A549 treated with CORT108297 at 1 μM for 4 hours (cell line): Measurements from ENCODE around the gene CLN3. TPM values are rescaled to one million over a fixed set of nuclear protein-coding genes. Genes with fewer than 3 reads are reported as not detected.

ENCODE experiments used
- total RNA-seq: library from RNA; stranded (reverse); fragments of 200-300 nt; extraction: Qiagen RNA extraction; gene quantifications from 5 replicates; pipeline ENCODE4 v1.2.3, GENCODE V29; 2022

CLN3 gene
- total RNA-seq: 21.9 to 38.9 TPM (median 35.1 TPM) in 5 replicates

GRCh38 chr16:28491970-28492474 lies at the start of gene CLN3:
Gene CLN3 (minus strand): TSS chr16:28492074. CDS start chr16:28491759, 315 bp downstream.

GRCh38 chr16:28538733-28539596 lies 47.1 kb upstream of the CLN3 start, which contains the start of gene NUPR1:
Gene NUPR1 (minus strand): TSS chr16:28538974. CDS start chr16:28538907, 67 bp downstream.

GRCh38 chr16:28494121-28494851 lies 2.4 kb upstream of the CLN3 start, which contains the start of gene APOBR:
Gene APOBR (plus strand): TSS chr16:28494643. CDS start chr16:28494682, 39 bp downstream.

Other genes with a start within 250 kb of the CLN3 start
- 0.20 to 0.37 TPM (median 0.34 TPM) in 5 replicates for gene SBK1, start 199.5 kb downstream of the CLN3 start, total RNA-seq
- 1.7 to 3.0 TPM (median 2.0 TPM) in 5 replicates for gene NPIPB6, start 128.6 kb downstream of the CLN3 start, total RNA-seq
- gene EIF3CL, start 88.2 kb downstream of the CLN3 start, total RNA-seq: 66.4 to 106 TPM (median 76.0 TPM) in 5 replicates
- gene NPIPB7, start 19.7 kb downstream of the CLN3 start, total RNA-seq: 0.08 to 0.41 TPM (median 0.17 TPM) in 4 of 5 replicates, not detected in the other
- gene APOBR, start 2.6 kb upstream of the CLN3 start, total RNA-seq: 0.05 to 0.07 TPM (median 0.06 TPM) in 5 replicates
- gene IL27, start 14.8 kb upstream of the CLN3 start, total RNA-seq: not detected in 5 replicates
- gene NUPR1, start 46.9 kb upstream of the CLN3 start, total RNA-seq: 13.2 to 19.8 TPM (median 14.3 TPM) in 5 replicates
- gene SGF29, start 61.8 kb upstream of the CLN3 start, total RNA-seq: 19.5 to 24.2 TPM (median 21.4 TPM) in 5 replicates
- gene SULT1A2, start 105.0 kb upstream of the CLN3 start, total RNA-seq: 0.07 to 0.29 TPM (median 0.10 TPM) in 4 of 5 replicates, not detected in the other
- gene SULT1A1, start 118.0 kb upstream of the CLN3 start, total RNA-seq: 4.3 to 7.2 TPM (median 5.7 TPM) in 5 replicates
- gene NPIPB8, start 146.0 kb upstream of the CLN3 start, total RNA-seq: 0.31 to 0.52 TPM (median 0.47 TPM) in 5 replicates
- 202 to 359 TPM (median 356 TPM) in 5 replicates for gene EIF3C, start 219.4 kb upstream of the CLN3 start, total RNA-seq